ENCODE results near the gene CARD19.

DNA sequence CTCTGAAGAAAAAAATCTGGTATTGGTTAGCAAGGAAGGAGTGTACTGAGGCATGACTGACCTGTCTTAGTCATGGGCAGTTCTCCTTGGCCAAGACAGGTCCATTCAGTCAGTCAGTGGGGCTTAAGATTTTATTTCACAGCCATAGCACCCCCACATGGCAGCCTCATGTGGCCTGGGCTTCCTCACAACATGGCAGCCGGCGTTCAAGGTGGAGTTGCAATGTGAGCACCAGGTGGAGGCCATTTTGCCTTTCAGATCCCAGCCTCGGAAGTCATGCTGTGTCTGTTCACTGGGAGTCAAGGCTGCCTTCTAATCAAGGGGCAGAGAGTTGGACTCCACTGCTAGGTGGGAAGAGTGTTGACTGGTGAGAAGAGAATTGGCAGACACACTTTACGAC lies 10.3 kb upstream of the CARD19 start:
- no peak for TF ChIP-seq ZFX (IDR thresholded peaks at IDR 0.05; ENCODE audit: borderline replicate concordance)
- TF ChIP-seq, protein P1, sequence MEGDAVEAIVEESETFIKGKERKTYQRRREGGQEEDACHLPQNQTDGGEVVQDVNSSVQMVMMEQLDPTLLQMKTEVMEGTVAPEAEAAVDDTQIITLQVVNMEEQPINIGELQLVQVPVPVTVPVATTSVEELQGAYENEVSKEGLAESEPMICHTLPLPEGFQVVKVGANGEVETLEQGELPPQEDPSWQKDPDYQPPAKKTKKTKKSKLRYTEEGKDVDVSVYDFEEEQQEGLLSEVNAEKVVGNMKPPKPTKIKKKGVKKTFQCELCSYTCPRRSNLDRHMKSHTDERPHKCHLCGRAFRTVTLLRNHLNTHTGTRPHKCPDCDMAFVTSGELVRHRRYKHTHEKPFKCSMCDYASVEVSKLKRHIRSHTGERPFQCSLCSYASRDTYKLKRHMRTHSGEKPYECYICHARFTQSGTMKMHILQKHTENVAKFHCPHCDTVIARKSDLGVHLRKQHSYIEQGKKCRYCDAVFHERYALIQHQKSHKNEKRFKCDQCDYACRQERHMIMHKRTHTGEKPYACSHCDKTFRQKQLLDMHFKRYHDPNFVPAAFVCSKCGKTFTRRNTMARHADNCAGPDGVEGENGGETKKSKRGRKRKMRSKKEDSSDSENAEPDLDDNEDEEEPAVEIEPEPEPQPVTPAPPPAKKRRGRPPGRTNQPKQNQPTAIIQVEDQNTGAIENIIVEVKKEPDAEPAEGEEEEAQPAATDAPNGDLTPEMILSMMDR (IDR thresholded peaks at IDR 0.05) = no peak
